CD1c-positive myeloid dendritic cell (primary cell): ENCODE measurements around the gene TSPAN18.
A peak's percentile ranks its signal among the peaks of the same experiment; 100 is the strongest.

Experiments
- DNase-seq: peaks from one replicate; pipeline ENCODE4 v3.0.0-alpha.2; 2016; ENCODE audit errors: extremely low spot score

The TSPAN18 gene

GRCh38 chr11:44797051-44797450 is 70.3 kb downstream of the TSPAN18 start:
- DNase-seq = no peak

GRCh38 chr11:44797886-44798606 is 71.3 kb downstream of the TSPAN18 start:
- no peak for DNase-seq

GRCh38 chr11:44798607-44798972 is 71.8 kb downstream of the TSPAN18 start:
- DNase-seq = no peak

GRCh38 chr11:44799012-44799411 is 72.2 kb downstream of the TSPAN18 start:
- no peak for DNase-seq

GRCh38 chr11:44802347-44802746 is 75.6 kb downstream of the TSPAN18 start:
- DNase-seq = no peak

GRCh38 chr11:44803009-44803408 is 76.2 kb downstream of the TSPAN18 start:
- no peak for DNase-seq

- DNase-seq = no peak
Observed at GRCh38 chr11:44804449-44805437, 78.0 kb downstream of the TSPAN18 start.

GRCh38 chr11:44805596-44805995 is 78.8 kb downstream of the TSPAN18 start:
- no peak for DNase-seq

GRCh38 chr11:44808053-44808753 is 81.4 kb downstream of the TSPAN18 start:
- DNase-seq = no peak

GRCh38 chr11:44809283-44809682 is 82.5 kb downstream of the TSPAN18 start:
- DNase-seq = no peak

- no peak for DNase-seq
Observed at GRCh38 chr11:44811841-44812448, 85.2 kb downstream of the TSPAN18 start.

GRCh38 chr11:44812971-44813370 is 86.2 kb downstream of the TSPAN18 start:
- no peak for DNase-seq

- no peak for DNase-seq
Observed at GRCh38 chr11:44813401-44813800, 86.6 kb downstream of the TSPAN18 start.

GRCh38 chr11:44814881-44815592 is 88.3 kb downstream of the TSPAN18 start:
- DNase-seq = no peak

- DNase-seq = no peak
Observed at GRCh38 chr11:44815917-44816456, 89.2 kb downstream of the TSPAN18 start.

GRCh38 chr11:44816761-44817160 is 90.0 kb downstream of the TSPAN18 start:
- DNase-seq = no peak

GRCh38 chr11:44817207-44817949 is 90.6 kb downstream of the TSPAN18 start:
- DNase-seq = peak; percentile 5

GRCh38 chr11:44818110-44818509 is 91.3 kb downstream of the TSPAN18 start:
- DNase-seq = no peak

- no peak for DNase-seq
Observed at GRCh38 chr11:44819346-44819745, 92.6 kb downstream of the TSPAN18 start.

- no peak for DNase-seq
Observed at GRCh38 chr11:44822369-44822768, 95.6 kb downstream of the TSPAN18 start.
